ENCODE results near the gene CTBP2. TPM values are rescaled to one million over a fixed set of nuclear protein-coding genes. Genes with fewer than 3 reads are reported as not detected.

CTBP2 gene
- total RNA-seq, 3 donors from 2014 or later (not counting 1 experiment from before 2014, with no cell fraction given): 120 to 179 (median 124) TPM

GRCh38 chr10:125026974-125027735, 133.2 kb downstream of the CTBP2 start:
- peaks cover 24% of the 10 kb centered on the region for H3K36me3 ChIP-seq (ENCODE audit: control insufficient read depth, insufficient read depth, low read length)
- no peak for ATAC-seq
- Mint-ChIP-seq H3K36me3 (no peaks in the 10 kb centered on the region), H3K27ac (no peak overlapping the region), H3K9me3 (no peaks in the 10 kb centered on the region), H3K27me3 (ENCODE audit: low read depth in 2 of 2) (no peaks in the 10 kb centered on the region), H3K4me1 (peaks cover 63 to 76% of the 10 kb centered on the region in 2 donors), H3K4me3 (no peak overlapping the region)
- no peaks in the 10 kb centered on the region for H3K9me3 ChIP-seq (ENCODE audit: control insufficient read depth, insufficient read depth, low read length)
- WGBS (ENCODE audit: insufficient coverage): 93% methylated on average over 40 of the region's 40 CpGs
- no peak for DNase-seq
- peaks cover 14% of the 10 kb centered on the region for H3K4me1 ChIP-seq (ENCODE audit: control insufficient read depth, insufficient read depth, low read length)
- TF ChIP-seq CTCF (IDR thresholded peaks at IDR 0.05): no peak
- H3K4me3 ChIP-seq (ENCODE audit: low read length): no peak overlapping the region
- H3K27ac ChIP-seq (ENCODE audit: low read length): no peak overlapping the region
- intact Hi-C loops (cut with micrococcal nuclease): no loop called here
- H3K27me3 ChIP-seq (ENCODE audit: control insufficient read depth, insufficient read depth, low read length): no peaks in the 10 kb centered on the region

GRCh38 chr10:125026036-125026931, 134.1 kb downstream of the CTBP2 start:
- Histone ChIP-seq H3K36me3 (ENCODE audit: control insufficient read depth, insufficient read depth, low read length) (peaks cover 26% of the 10 kb centered on the region), H3K4me1 (ENCODE audit: control insufficient read depth, insufficient read depth, low read length) (peaks cover 16% of the 10 kb centered on the region), H3K27ac (ENCODE audit: low read length) (no peak overlapping the region), H3K27me3 (ENCODE audit: control insufficient read depth, insufficient read depth, low read length) (no peaks in the 10 kb centered on the region), H3K9me3 (ENCODE audit: control insufficient read depth, insufficient read depth, low read length) (no peaks in the 10 kb centered on the region), H3K4me3 (ENCODE audit: low read length) (no peak overlapping the region)
- WGBS (ENCODE audit: insufficient coverage): 95% methylated on average over 51 of the region's 51 CpGs
- Mint-ChIP-seq H3K36me3 (no peaks in the 10 kb centered on the region), H3K4me3 (no peak overlapping the region), H3K27me3 (ENCODE audit: low read depth in 2 of 2) (no peaks in the 10 kb centered on the region), H3K9me3 (no peaks in the 10 kb centered on the region), H3K27ac (peak overlapping the region; percentile 64 to 83), H3K4me1 (peaks cover 59 to 75% of the 10 kb centered on the region in 2 donors)
- no peak for TF ChIP-seq CTCF (IDR thresholded peaks at IDR 0.05)
- ATAC-seq: no peak
- intact Hi-C loops (cut with micrococcal nuclease): no loop called here
- no peak for DNase-seq

- Mint-ChIP-seq H3K27ac (peak overlapping the region; percentile 64 to 83), H3K4me1 (peaks cover 68 to 76% of the 10 kb centered on the region in 2 donors), H3K36me3 (no peaks in the 10 kb centered on the region), H3K4me3 (no peak overlapping the region), H3K9me3 (no peaks in the 10 kb centered on the region), H3K27me3 (ENCODE audit: low read depth in 2 of 2) (no peaks in the 10 kb centered on the region)
- Histone ChIP-seq H3K4me3 (ENCODE audit: low read length) (no peak overlapping the region), H3K9me3 (ENCODE audit: control insufficient read depth, insufficient read depth, low read length) (no peaks in the 10 kb centered on the region), H3K4me1 (ENCODE audit: control insufficient read depth, insufficient read depth, low read length) (peaks cover 20% of the 10 kb centered on the region), H3K27ac (ENCODE audit: low read length) (no peak overlapping the region), H3K36me3 (ENCODE audit: control insufficient read depth, insufficient read depth, low read length) (peaks cover 26% of the 10 kb centered on the region), H3K27me3 (ENCODE audit: control insufficient read depth, insufficient read depth, low read length) (no peaks in the 10 kb centered on the region)
- DNase-seq (no peak), ATAC-seq (no peak)
- WGBS (ENCODE audit: insufficient coverage): 70% methylated on average over 10 of the region's 12 CpGs
- intact Hi-C loops (cut with micrococcal nuclease): no loop called here
- TF ChIP-seq CTCF (IDR thresholded peaks at IDR 0.05): no peak
Observed at GRCh38 chr10:125025341-125025740, 135.0 kb downstream of the CTBP2 start.

All from natural killer cell (primary cell).